ES-I3 (cell line): Measurements from ENCODE around the gene GPR35.
"Not testable (repeated sequence)": the region's sequence is repeated elsewhere in the genome, so short reads cannot be mapped to it uniquely, and the experiment has no call there.

ENCODE experiments used
- H3K36me3 ChIP-seq: 2 replicates; pipeline ENCODE4 v1.6.1; 2013; ENCODE audit warnings: mild to moderate bottlenecking, low read length, control low read depth, moderate library complexity; ENCODE audit not compliant: insufficient read depth
- H3K4me1 ChIP-seq: 2 replicates; pipeline ENCODE4 v1.6.1; 2013; ENCODE audit warnings: mild to moderate bottlenecking, control low read depth, low read length; ENCODE audit not compliant: insufficient read depth
- H3K9ac ChIP-seq: 2 replicates; pipeline ENCODE4 v1.6.1; 2013; ENCODE audit warnings: low read depth, mild to moderate bottlenecking, low read length, moderate library complexity
- H3K9me3 ChIP-seq: 2 replicates; pipeline ENCODE4 v1.6.1; 2013; ENCODE audit warnings: mild to moderate bottlenecking, low read length, moderate library complexity; ENCODE audit not compliant: control insufficient read depth, insufficient read depth

The GPR35 gene

GRCh38 chr2:240650254-240650965 lies 25.1 kb downstream of the GPR35 start:
- no peak overlapping the region for H3K9ac ChIP-seq
- no peaks in the 10 kb centered on the region for H3K36me3 ChIP-seq
- no peaks in the 10 kb centered on the region for H3K9me3 ChIP-seq
- no peaks in the 10 kb centered on the region for H3K4me1 ChIP-seq

GRCh38 chr2:240651185-240651584 lies 25.9 kb downstream of the GPR35 start:
- Histone ChIP-seq H3K36me3 (no peaks in the 10 kb centered on the region), H3K9ac (no peak overlapping the region), H3K4me1 (no peaks in the 10 kb centered on the region), H3K9me3 (no peaks in the 10 kb centered on the region)

GRCh38 chr2:240655931-240656886 lies 30.9 kb downstream of the GPR35 start:
- Histone ChIP-seq H3K9me3 (no peaks in the 10 kb centered on the region), H3K9ac (no peak overlapping the region), H3K4me1 (no peaks in the 10 kb centered on the region), H3K36me3 (no peaks in the 10 kb centered on the region)

GRCh38 chr2:240659883-240660282 lies 34.6 kb downstream of the GPR35 start:
- H3K4me1 ChIP-seq, H3K36me3 ChIP-seq, H3K9me3 ChIP-seq, H3K9ac ChIP-seq: not testable (repeated sequence)

GRCh38 chr2:240662681-240663080 lies 37.4 kb downstream of the GPR35 start:
- Histone ChIP-seq H3K4me1 (no peaks in the 10 kb centered on the region), H3K36me3 (no peaks in the 10 kb centered on the region), H3K9me3 (no peaks in the 10 kb centered on the region), H3K9ac (no peak overlapping the region)

GRCh38 chr2:240663546-240664190 lies 38.4 kb downstream of the GPR35 start:
- Histone ChIP-seq H3K9me3 (no peaks in the 10 kb centered on the region), H3K36me3 (no peaks in the 10 kb centered on the region), H3K9ac (no peak overlapping the region), H3K4me1 (no peaks in the 10 kb centered on the region)

- no peaks in the 10 kb centered on the region for H3K36me3 ChIP-seq
- no peaks in the 10 kb centered on the region for H3K9me3 ChIP-seq
- no peak overlapping the region for H3K9ac ChIP-seq
- no peaks in the 10 kb centered on the region for H3K4me1 ChIP-seq
Observed at GRCh38 chr2:240664622-240665021, 39.3 kb downstream of the GPR35 start.

- Histone ChIP-seq H3K4me1 (no peaks in the 10 kb centered on the region), H3K36me3 (no peaks in the 10 kb centered on the region), H3K9ac (no peak overlapping the region), H3K9me3 (no peaks in the 10 kb centered on the region)
Observed at GRCh38 chr2:240670402-240670801, 45.1 kb downstream of the GPR35 start.

- no peak overlapping the region for H3K9ac ChIP-seq
- no peaks in the 10 kb centered on the region for H3K36me3 ChIP-seq
Observed at GRCh38 chr2:240670950-240671349, 45.7 kb downstream of the GPR35 start.

GRCh38 chr2:240672076-240672700 lies 46.9 kb downstream of the GPR35 start:
- Histone ChIP-seq H3K9me3 (no peaks in the 10 kb centered on the region), H3K4me1 (no peaks in the 10 kb centered on the region), H3K9ac (no peak overlapping the region), H3K36me3 (no peaks in the 10 kb centered on the region)

More at GRCh38 chr2:240670950-240671349, 45.7 kb downstream of the GPR35 start:
- no peaks in the 10 kb centered on the region for H3K9me3 ChIP-seq
- no peaks in the 10 kb centered on the region for H3K4me1 ChIP-seq

- Histone ChIP-seq H3K4me1 (no peaks in the 10 kb centered on the region), H3K9ac (no peak overlapping the region), H3K36me3 (no peaks in the 10 kb centered on the region)
Observed at GRCh38 chr2:240672701-240673190, 47.5 kb downstream of the GPR35 start.

GRCh38 chr2:240674461-240675184 lies 49.3 kb downstream of the GPR35 start:
- H3K4me1 ChIP-seq, H3K9me3 ChIP-seq, H3K9ac ChIP-seq, H3K36me3 ChIP-seq: not testable (repeated sequence)

More at GRCh38 chr2:240672701-240673190, 47.5 kb downstream of the GPR35 start:
- no peaks in the 10 kb centered on the region for H3K9me3 ChIP-seq

- H3K9ac ChIP-seq, H3K4me1 ChIP-seq, H3K9me3 ChIP-seq, H3K36me3 ChIP-seq: not testable (repeated sequence)
Observed at GRCh38 chr2:240675345-240675744, 50.1 kb downstream of the GPR35 start.
